ENCODE results near the gene CYSRT1. TPM values are rescaled to one million over a fixed set of nuclear protein-coding genes. Genes with fewer than 3 reads are reported as not detected.

The CYSRT1 gene
- total and polyA plus RNA-seq, 2 donors (not counting 3 experiments of a cell fraction or from before 2014, with no cell fraction given): 0.44 to 1.1 TPM

GRCh38 chr9:137186385-137186784 is 38.6 kb upstream of the CYSRT1 start:
- POLR2A ChIA-PET: no interaction called here
- Histone ChIP-seq H3K9me1 (replicated peaks; ENCODE audit: control insufficient read depth, extremely low read depth, insufficient read depth, low read length) (no peaks in the 10 kb centered on the region), H3K4me1 (ENCODE audit: control insufficient read depth, extremely low read depth, insufficient read depth, low read length) (peaks cover 17% of the 10 kb centered on the region), H3K27me3 (ENCODE audit: control insufficient read depth in 2 of 2, insufficient read depth in 2 of 2, low read length in 2 of 2) (no peaks in the 10 kb centered on the region), H4K20me1 (replicated peaks; ENCODE audit: control insufficient read depth, extremely low read depth, insufficient read depth, low read length) (no peaks in the 10 kb centered on the region), H3K4me2 (ENCODE audit: insufficient read depth, low read length) (no peak overlapping the region), H3K36me3 (ENCODE audit: control insufficient read depth in 2 of 2, extremely low read depth in 1 of 2, insufficient read depth in 2 of 2, low read length in 2 of 2) (peaks cover 0 to 41% of the 10 kb centered on the region in 2 experiments), H3K9ac (replicated peaks; ENCODE audit: extremely low read depth, insufficient read depth, low read length) (no peak overlapping the region), H3K4me3 (replicated peaks in 1 of 3; ENCODE audit: insufficient read depth in 1 of 3, low read depth in 1 of 3, low read length in 3 of 3) (no peak overlapping the region), H3K79me2 (ENCODE audit: control insufficient read depth, insufficient read depth, low read length) (peaks cover 33% of the 10 kb centered on the region), H3K9me3 (replicated peaks; ENCODE audit: control insufficient read depth, insufficient read depth, low read length) (no peaks in the 10 kb centered on the region), H2AFZ (ENCODE audit: low read depth, low read length) (no peak overlapping the region), H3K27ac (ENCODE audit: insufficient read depth, low read depth, low read length) (no peak overlapping the region)
- intact Hi-C loops (cut with micrococcal nuclease) (no loop called here), dilution Hi-C loops (cut with MboI; ENCODE audit: extremely low pct_ligation_motif_present, low sequenced_read_pairs) (no loop called here)
- no TSS peak for BruUV-seq (replicated peaks)
- CTCF ChIA-PET: no interaction called here
- TF ChIP-seq EZH2 (IDR thresholded peaks at IDR 0.05; ENCODE audit: borderline replicate concordance, low read depth, low read length, severe bottlenecking) (no peak), POLR2A (IDR thresholded peaks at IDR 0.05; ENCODE audit: low read depth, low read length) (no peak), FOS (IDR thresholded peaks at IDR 0.05; ENCODE audit: borderline replicate concordance, insufficient read depth, low read length) (no peak), MAX (IDR thresholded peaks at IDR 0.05; ENCODE audit: insufficient read depth, insufficient read length) (no peak), CTCF (IDR thresholded peaks at IDR 0.05; ENCODE audit: extremely low read depth in 1 of 2, insufficient read depth in 1 of 2, low read depth in 1 of 2, low read length in 2 of 2) (no peak), GATA2 (IDR thresholded peaks at IDR 0.05; ENCODE audit: insufficient read depth, insufficient read length, low read depth, low read length) (no peak), JUN (IDR thresholded peaks at IDR 0.05; ENCODE audit: borderline replicate concordance, insufficient read depth, insufficient read length, low read depth) (no peak), POLR2AphosphoS5 (IDR thresholded peaks at IDR 0.05; ENCODE audit: insufficient read depth, low read depth, low read length) (no peak), MYC (IDR thresholded peaks at IDR 0.05; ENCODE audit: low read depth, low read length) (no peak)
- DNase-seq (ENCODE audit: low read depth, low spot score) (no peak), FAIRE-seq (no peak)
